Measurements from ENCODE around the gene ZBTB8B.

DNA sequence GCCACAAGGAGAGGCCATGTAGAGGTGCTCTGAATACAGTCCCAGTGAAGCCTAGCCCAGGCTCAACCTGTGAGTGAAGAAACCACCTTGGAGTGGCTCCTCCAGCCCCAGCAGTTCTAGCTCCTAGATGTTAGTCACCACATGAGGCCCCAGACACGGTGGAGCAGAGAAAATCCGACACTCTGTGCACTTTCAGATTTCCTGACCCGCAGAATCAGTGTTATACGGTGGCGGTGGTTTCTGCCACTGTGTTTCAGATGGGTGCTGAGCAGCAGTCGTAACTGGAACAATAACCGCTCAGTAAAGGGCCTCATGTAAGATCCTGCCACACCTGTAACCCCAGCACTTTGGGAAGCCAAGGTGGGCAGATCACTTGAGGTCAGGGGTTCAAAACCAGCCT is 38.3 kb downstream of the ZBTB8B start:
- TF ChIP-seq POLR2AphosphoS5 (IDR thresholded peaks at IDR 0.05; ENCODE audit: low read depth, low read length), result no peak
- TF ChIP-seq POLR2A (IDR thresholded peaks at IDR 0.05; ENCODE audit: low read depth, low read length), result no peak
- TF ChIP-seq SPI1 (IDR thresholded peaks at IDR 0.05; ENCODE audit: low read depth, low read length), result no peak
